OCI-LY1 (cell line): Measurements from ENCODE around the gene PIM1.

ENCODE experiments used
- H2AFZ ChIP-seq: fragments of 200-600 bp; sonication (generic), shearing (Covaris generic); 2 replicates; pipeline ENCODE4 v1.6.0; 2014; ENCODE audit warnings: antibody characterized with exemption, mild to moderate bottlenecking, low read length
- H3F3A ChIP-seq: fragments of 200-600 bp; sonication (generic), shearing (Covaris generic); 2 replicates; pipeline ENCODE4 v1.6.0; 2014; ENCODE audit warnings: mild to moderate bottlenecking, antibody characterized with exemption, low read length, moderate library complexity; ENCODE audit not compliant: insufficient read depth
- H3K27ac ChIP-seq: fragments of 200-600 bp; sonication (generic); 2 replicates; pipeline ENCODE4 v1.5.1; 2014; ENCODE audit warnings: low read length, mixed run types, mild to moderate bottlenecking, low read depth; ENCODE audit not compliant: poor library complexity, severe bottlenecking
- H3K27me3 ChIP-seq: fragments of 200-600 bp; sonication (generic); 2 replicates; pipeline ENCODE4 v1.6.0; 2014; ENCODE audit warnings: antibody characterized with exemption, mild to moderate bottlenecking, low read length, moderate library complexity; ENCODE audit not compliant: insufficient read depth
- H3K36me3 ChIP-seq: fragments of 200-600 bp; sonication (generic); 2 replicates; pipeline ENCODE4 v1.6.1; 2014; ENCODE audit warnings: mild to moderate bottlenecking, antibody characterized with exemption, low read length, moderate library complexity, mixed read lengths; ENCODE audit not compliant: insufficient read depth
- H3K4me1 ChIP-seq: fragments of 200-600 bp; sonication (generic); 2 replicates; pipeline ENCODE4 v1.5.1; 2014; ENCODE audit warnings: mild to moderate bottlenecking, low read length, moderate library complexity; ENCODE audit not compliant: insufficient read depth, severe bottlenecking
- H3K4me2 ChIP-seq: fragments of 200-600 bp; sonication (generic), shearing (Covaris generic); 2 replicates; pipeline ENCODE4 v1.6.1; 2014; ENCODE audit warnings: low read length
- H3K4me3 ChIP-seq: fragments of 200-600 bp; sonication (generic); 2 replicates; pipeline ENCODE4 v1.5.1; 2014; ENCODE audit warnings: low read length, low read depth, mild to moderate bottlenecking, mixed read lengths; ENCODE audit not compliant: poor library complexity, severe bottlenecking
- H3K79me2 ChIP-seq: fragments of 200-600 bp; shearing (Covaris generic); 2 replicates; pipeline ENCODE4 v1.6.1; 2016; ENCODE audit warnings: mixed run types, low read length, mixed read lengths; ENCODE audit not compliant: insufficient read depth
- H3K9ac ChIP-seq: fragments of 200-600 bp; sonication (generic), shearing (Covaris generic); 2 replicates; pipeline ENCODE4 v1.6.1; 2014; ENCODE audit warnings: mild to moderate bottlenecking, low read length, mixed read lengths
- H3K9me2 ChIP-seq: fragments of 200-600 bp; sonication (generic), shearing (Covaris generic); 2 replicates; pipeline ENCODE4 v1.6.1; 2014; ENCODE audit warnings: low read depth, mild to moderate bottlenecking, low read length, mixed read lengths
- H3K9me3 ChIP-seq: fragments of 200-600 bp; shearing (Covaris generic); 2 replicates; pipeline ENCODE4 v1.6.1; 2014; ENCODE audit warnings: low read length, mixed read lengths
- H4K20me1 ChIP-seq: fragments of 200-600 bp; sonication (generic), shearing (Covaris generic); 2 replicates; pipeline ENCODE4 v1.6.0; 2016; ENCODE audit warnings: mild to moderate bottlenecking, low read length; ENCODE audit not compliant: insufficient read depth
- CTCF ChIP-seq: fragments of 200-600 bp; sonication (generic), shearing (Covaris generic); IDR thresholded peaks from 2 replicates; pipeline ENCODE4 v1.5.1; 2017; ENCODE audit warnings: mild to moderate bottlenecking, antibody characterized with exemption, low read length, moderate library complexity, mixed read lengths
- EZH2 ChIP-seq: fragments of 200-600 bp; sonication (generic), shearing (Covaris generic); IDR thresholded peaks from 2 replicates; pipeline ENCODE4 v1.8.0; 2017; ENCODE audit warnings: borderline replicate concordance, mixed run types, mild to moderate bottlenecking, antibody characterized with exemption, low read length, moderate library complexity, mixed read lengths

PIM1 gene

GRCh38 chr6:37170273-37171200 is 585 bp downstream of the PIM1 start:
- Histone ChIP-seq H3K4me1 (peaks cover 45% of the 10 kb centered on the region), H3K79me2 (peaks cover 26% of the 10 kb centered on the region), H3K9me2 (no peaks in the 10 kb centered on the region), H2AFZ (no peak overlapping the region), H3K9me3 (no peaks in the 10 kb centered on the region), H3K27ac (peak overlapping the region; percentile 93), H4K20me1 (peaks cover 3% of the 10 kb centered on the region), H3K27me3 (no peaks in the 10 kb centered on the region), H3F3A (peaks cover 23% of the 10 kb centered on the region), H3K4me2 (peak overlapping the region; percentile 82), H3K9ac (peak overlapping the region; percentile 82), H3K36me3 (peaks cover 54% of the 10 kb centered on the region), H3K4me3 (peak overlapping the region; percentile 89)
- TF ChIP-seq CTCF, result no peak
- TF ChIP-seq EZH2, result no peak

- no peaks in the 10 kb centered on the region for H3K9me3 ChIP-seq
- peaks cover 26% of the 10 kb centered on the region for H3K79me2 ChIP-seq
- no peak for TF ChIP-seq EZH2
- TF ChIP-seq CTCF, result no peak
- peak overlapping the region; percentile 82 for H3K4me2 ChIP-seq
- peaks cover 3% of the 10 kb centered on the region for H4K20me1 ChIP-seq
- H3K4me3 ChIP-seq, result peak overlapping the region; percentile 89
- peak overlapping the region; percentile 82 for H3K9ac ChIP-seq
- H3K9me2 ChIP-seq, result no peaks in the 10 kb centered on the region
- H3K4me1 ChIP-seq, result peaks cover 50% of the 10 kb centered on the region
- H3K36me3 ChIP-seq, result peaks cover 59% of the 10 kb centered on the region
- no peaks in the 10 kb centered on the region for H3K27me3 ChIP-seq
- no peak overlapping the region for H2AFZ ChIP-seq
- peak overlapping the region; percentile 93 for H3K27ac ChIP-seq
- peaks cover 32% of the 10 kb centered on the region for H3F3A ChIP-seq
These were observed 1.4 kb downstream of the PIM1 start for GRCh38 chr6:37171201-37171969.

GRCh38 chr6:37171970-37172812 is 2.2 kb downstream of the PIM1 start:
- no peak overlapping the region for H2AFZ ChIP-seq
- H3K27me3 ChIP-seq, result no peaks in the 10 kb centered on the region
- H3K79me2 ChIP-seq, result peaks cover 26% of the 10 kb centered on the region
- peaks cover 32% of the 10 kb centered on the region for H3F3A ChIP-seq
- H3K4me1 ChIP-seq, result peaks cover 52% of the 10 kb centered on the region
- H3K9me2 ChIP-seq, result no peaks in the 10 kb centered on the region
- peak overlapping the region; percentile 82 for H3K9ac ChIP-seq
- TF ChIP-seq EZH2 (no peak), CTCF (peak; percentile 89)
- peak overlapping the region; percentile 93 for H3K27ac ChIP-seq
- H3K36me3 ChIP-seq, result peaks cover 59% of the 10 kb centered on the region
- peak overlapping the region; percentile 82 for H3K4me2 ChIP-seq
- no peaks in the 10 kb centered on the region for H3K9me3 ChIP-seq
- peaks cover 3% of the 10 kb centered on the region for H4K20me1 ChIP-seq
- H3K4me3 ChIP-seq, result peak overlapping the region; percentile 89
